PFSK-1 (cell line): ENCODE measurements around the gene SLC12A3.

Experiments
- FOXP2 ChIP-seq: optimal IDR thresholded peaks from 2 replicates; pipeline ENCODE3; 2011; ENCODE audit warnings: borderline replicate concordance, control low read depth, inconsistent platforms; ENCODE audit not compliant: insufficient read depth; ENCODE audit errors: extremely low read length, extremely low read depth
- POLR2AphosphoS5 ChIP-seq: IDR thresholded peaks from 2 replicates; pipeline ENCODE4 v1.6.1; 2012; ENCODE audit warnings: low read depth, mild to moderate bottlenecking, control low read depth, low read length, moderate library complexity
- REST ChIP-seq, 2 experiments: IDR thresholded peaks; 2 replicates each; pipeline versions ENCODE4 v1.6.1 to v1.8.0; 2011 to 2012; ENCODE audit warnings: low read depth in 2 of 2, low read length in 2 of 2, control low read depth in 1 of 2, inconsistent platforms in 1 of 2, mild to moderate bottlenecking in 1 of 2, moderate library complexity in 1 of 2; ENCODE audit not compliant: insufficient read depth in 1 of 2
- SIN3A ChIP-seq: IDR thresholded peaks from 2 replicates; pipeline ENCODE4 v1.6.1; 2012; ENCODE audit warnings: mild to moderate bottlenecking, low read length, moderate library complexity, borderline replicate concordance; ENCODE audit not compliant: insufficient read depth
- TAF1 ChIP-seq: IDR thresholded peaks from 2 replicates; pipeline ENCODE4 v1.6.1; 2012; ENCODE audit warnings: low read length, control low read depth, borderline replicate concordance; ENCODE audit not compliant: insufficient read depth

Gene SLC12A3

GRCh38 chr16:56945847-56946527 lies 81.0 kb downstream of the SLC12A3 start:
- no peak for TF ChIP-seq TAF1
- TF ChIP-seq FOXP2: no peak
- TF ChIP-seq SIN3A: no peak
- TF ChIP-seq POLR2AphosphoS5: no peak
- TF ChIP-seq REST (IDR thresholded peaks at IDR 0.05; ENCODE audit: insufficient read depth in 1 of 2, low read depth in 2 of 2, low read length in 2 of 2): no peak

GRCh38 chr16:56946767-56947603 lies 82.0 kb downstream of the SLC12A3 start:
- TF ChIP-seq SIN3A (no peak), FOXP2 (no peak), TAF1 (no peak), REST (IDR thresholded peaks at IDR 0.05; ENCODE audit: insufficient read depth in 1 of 2, low read depth in 2 of 2, low read length in 2 of 2) (no peak), POLR2AphosphoS5 (no peak)

GRCh38 chr16:56947604-56947995 lies 82.6 kb downstream of the SLC12A3 start:
- TF ChIP-seq SIN3A: no peak
- no peak for TF ChIP-seq FOXP2
- TF ChIP-seq POLR2AphosphoS5: no peak
- no peak for TF ChIP-seq REST (IDR thresholded peaks at IDR 0.05; ENCODE audit: insufficient read depth in 1 of 2, low read depth in 2 of 2, low read length in 2 of 2)
- no peak for TF ChIP-seq TAF1

- TF ChIP-seq POLR2AphosphoS5: no peak
- no peak for TF ChIP-seq FOXP2
- no peak for TF ChIP-seq SIN3A
- no peak for TF ChIP-seq REST (IDR thresholded peaks at IDR 0.05; ENCODE audit: insufficient read depth in 1 of 2, low read depth in 2 of 2, low read length in 2 of 2)
- TF ChIP-seq TAF1: no peak
Observed at GRCh38 chr16:56948234-56948633, 83.2 kb downstream of the SLC12A3 start.
